Mucosa of descending colon (tissue), 3 donors: Measurements from ENCODE around the gene SFXN1. TPM values are rescaled to one million over a fixed set of nuclear protein-coding genes. Genes with fewer than 3 reads are reported as not detected.

ENCODE experiments used
- ATAC-seq: fragments of 200-7000 bp; cut with Tn5 transposase; one replicate; pipeline ENCODE4 v1.9.1; 2020; ENCODE audit warnings: mild to moderate bottlenecking, moderate library complexity
- DNase-seq, 3 donors: peaks; one replicate each; pipeline ENCODE4 v3.0.0-alpha.2; 2020
- H3K36me3 ChIP-seq: fragments of 200-600 bp; one replicate; pipeline ENCODE4 v1.8.0; 2021; ENCODE audit warnings: low read depth, mild to moderate bottlenecking
- H3K4me1 ChIP-seq: fragments of 200-600 bp; one replicate; pipeline ENCODE4 v1.8.0; 2021; ENCODE audit warnings: low read depth, mild to moderate bottlenecking
- H3K4me3 ChIP-seq: fragments of 200-600 bp; one replicate; pipeline ENCODE4 v1.8.0; 2021; ENCODE audit warnings: mild to moderate bottlenecking
- H3K9me3 ChIP-seq: fragments of 200-600 bp; one replicate; pipeline ENCODE4 v1.8.0; 2021; ENCODE audit warnings: mild to moderate bottlenecking
- intact Hi-C, 2 donors: fragments of 100-400 bp; cut with DNase I in 1 of 2; cut with micrococcal nuclease in 1 of 2; formaldehyde crosslinking; loops; one replicate each; pipeline versions ENCODE4 v1.11.0 to v1.11.1; 2022; cut with DNase I, micrococcal nuclease
- total RNA-seq, 3 donors: library from RNA; stranded (reverse); fragmentation: NEBNext Ultra II Directional in 2 of 3; extraction: Animal tissue kit (Norgen Biotek cat#: 25700) in 2 of 3; gene quantifications; one replicate each; pipeline versions ENCODE4 v1.2.1 to v1.2.4, GENCODE V29; 2021 to 2023
- TF ChIP-seq, protein P1 (sequence below): fragments of 200-600 bp; IDR thresholded peaks from one replicate; pipeline ENCODE4 v1.8.0; 2022; ENCODE audit warnings: antibody characterized with exemption, mild to moderate bottlenecking
- donor health status: DM: no; HTN: no; CAD: no; lungs with moderate emphysema.
- donor health status: DM: no; HTN: no; CAD: no.
- donor health status: DM: no; HTN: yes; CAD: no.

The SFXN1 gene
- total RNA-seq, 3 donors from 2014 or later, result 56.8 to 122 (median 92.5) TPM

DNA sequence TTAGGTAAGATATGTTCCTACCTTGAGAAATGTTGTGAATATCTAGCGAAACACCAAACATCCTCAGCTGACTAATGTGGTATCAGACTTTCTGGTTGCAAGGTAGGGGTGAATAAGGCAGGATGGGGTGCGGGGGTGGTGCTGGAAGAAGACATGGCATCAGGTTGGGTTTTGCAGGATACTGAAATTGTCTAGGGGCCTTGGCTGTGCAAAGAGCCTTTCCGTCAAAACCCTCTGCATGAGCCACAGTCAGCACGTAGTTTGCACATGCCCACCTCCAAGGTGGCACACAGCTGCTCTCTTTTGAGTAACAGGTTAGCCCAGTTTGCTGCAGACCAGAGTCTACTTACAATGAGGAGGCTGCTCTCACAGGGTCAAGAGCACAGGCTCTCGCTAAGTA is 42.0 kb downstream of the SFXN1 start:
- ATAC-seq (no peak), DNase-seq (no peak)
- TF ChIP-seq, protein P1, sequence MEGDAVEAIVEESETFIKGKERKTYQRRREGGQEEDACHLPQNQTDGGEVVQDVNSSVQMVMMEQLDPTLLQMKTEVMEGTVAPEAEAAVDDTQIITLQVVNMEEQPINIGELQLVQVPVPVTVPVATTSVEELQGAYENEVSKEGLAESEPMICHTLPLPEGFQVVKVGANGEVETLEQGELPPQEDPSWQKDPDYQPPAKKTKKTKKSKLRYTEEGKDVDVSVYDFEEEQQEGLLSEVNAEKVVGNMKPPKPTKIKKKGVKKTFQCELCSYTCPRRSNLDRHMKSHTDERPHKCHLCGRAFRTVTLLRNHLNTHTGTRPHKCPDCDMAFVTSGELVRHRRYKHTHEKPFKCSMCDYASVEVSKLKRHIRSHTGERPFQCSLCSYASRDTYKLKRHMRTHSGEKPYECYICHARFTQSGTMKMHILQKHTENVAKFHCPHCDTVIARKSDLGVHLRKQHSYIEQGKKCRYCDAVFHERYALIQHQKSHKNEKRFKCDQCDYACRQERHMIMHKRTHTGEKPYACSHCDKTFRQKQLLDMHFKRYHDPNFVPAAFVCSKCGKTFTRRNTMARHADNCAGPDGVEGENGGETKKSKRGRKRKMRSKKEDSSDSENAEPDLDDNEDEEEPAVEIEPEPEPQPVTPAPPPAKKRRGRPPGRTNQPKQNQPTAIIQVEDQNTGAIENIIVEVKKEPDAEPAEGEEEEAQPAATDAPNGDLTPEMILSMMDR, result no peak
- H3K36me3 ChIP-seq, result no peaks in the 10 kb centered on the region
- no peak overlapping the region for H3K4me3 ChIP-seq
- no peaks in the 10 kb centered on the region for H3K4me1 ChIP-seq
- no peaks in the 10 kb centered on the region for H3K9me3 ChIP-seq
- intact Hi-C loops, result no loop called here

DNA sequence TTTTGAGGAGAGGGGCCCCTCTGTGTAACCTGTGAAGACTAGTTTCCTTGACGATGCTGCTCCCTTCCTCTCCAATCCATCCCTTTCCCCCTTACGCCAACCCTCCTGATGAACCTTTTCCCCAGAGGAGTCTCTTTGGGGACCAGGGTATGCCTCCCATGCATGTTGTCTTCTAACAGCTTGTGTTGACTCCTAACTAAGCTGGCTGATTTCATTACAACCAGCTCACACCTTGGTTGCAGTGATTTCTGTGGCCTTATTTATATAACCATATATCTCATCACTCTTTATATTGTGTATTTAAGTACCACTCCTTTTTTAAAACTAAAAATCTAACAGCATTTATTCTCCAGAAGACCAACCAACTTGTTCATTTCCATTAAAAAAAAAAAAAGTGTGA is 42.5 kb downstream of the SFXN1 start:
- no peaks in the 10 kb centered on the region for H3K36me3 ChIP-seq
- ATAC-seq (no peak), DNase-seq (no peak)
- no peak overlapping the region for H3K4me3 ChIP-seq
- TF ChIP-seq, protein P1, result no peak
- H3K4me1 ChIP-seq, result no peaks in the 10 kb centered on the region
- H3K9me3 ChIP-seq, result no peaks in the 10 kb centered on the region
- intact Hi-C loops, result no loop called here

DNA sequence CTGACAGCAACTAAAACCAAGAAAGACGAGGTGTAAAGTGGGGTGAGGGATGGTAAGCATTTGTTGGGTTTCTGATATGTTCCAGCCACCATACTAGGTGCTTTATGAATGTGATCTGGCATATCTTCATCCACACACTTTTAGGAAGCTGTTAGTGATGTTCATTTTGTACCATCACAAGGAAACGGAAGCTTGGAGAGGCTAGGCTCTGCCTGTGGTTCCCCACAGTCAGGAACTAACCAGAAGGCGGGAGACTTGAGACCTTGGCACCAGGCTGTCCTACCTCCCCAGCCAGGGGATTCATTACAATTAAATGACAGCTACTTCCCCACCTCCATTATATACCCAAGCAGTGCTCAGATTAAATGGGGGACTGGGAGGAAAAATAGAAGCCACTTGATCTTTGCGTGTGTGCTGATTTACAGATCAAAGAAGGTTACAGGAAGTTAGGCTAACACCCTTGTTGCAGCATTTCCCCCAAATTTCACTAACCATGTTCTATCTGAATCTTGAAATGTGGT is 43.0 kb downstream of the SFXN1 start:
- Histone ChIP-seq H3K4me3 (no peak overlapping the region), H3K4me1 (no peaks in the 10 kb centered on the region), H3K36me3 (no peaks in the 10 kb centered on the region), H3K9me3 (no peaks in the 10 kb centered on the region)
- DNase-seq (no peak), ATAC-seq (peak; percentile 51)
- TF ChIP-seq, protein P1, result no peak
- intact Hi-C loops, result no loop called here

DNA sequence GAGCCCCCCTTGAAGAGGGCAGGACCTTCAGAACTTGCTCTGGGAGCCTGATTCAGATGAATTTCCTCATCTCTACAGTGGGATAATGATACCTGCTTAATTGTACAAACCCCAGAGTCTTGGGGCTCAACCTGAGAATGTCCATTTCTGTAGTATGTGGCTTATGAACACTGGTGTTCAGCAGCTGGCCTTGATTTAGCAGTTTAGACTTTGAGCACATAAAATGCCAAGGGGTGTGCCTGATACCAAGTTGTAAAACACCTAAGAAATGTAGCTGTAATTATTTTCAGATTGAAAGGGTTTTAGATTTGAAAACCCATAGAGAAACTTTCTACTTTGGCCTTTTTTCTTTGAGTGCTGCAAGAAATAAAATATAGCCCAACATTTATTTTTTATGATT is 44.9 kb downstream of the SFXN1 start:
- DNase-seq, result peak in 1 of 3 donors; percentile 44
- Histone ChIP-seq H3K4me1 (no peaks in the 10 kb centered on the region), H3K36me3 (peaks cover 4% of the 10 kb centered on the region), H3K9me3 (no peaks in the 10 kb centered on the region), H3K4me3 (no peak overlapping the region)
- intact Hi-C loops, result no loop called here
- TF ChIP-seq, protein P1, result no peak
- ATAC-seq, result peak; percentile 65

DNA sequence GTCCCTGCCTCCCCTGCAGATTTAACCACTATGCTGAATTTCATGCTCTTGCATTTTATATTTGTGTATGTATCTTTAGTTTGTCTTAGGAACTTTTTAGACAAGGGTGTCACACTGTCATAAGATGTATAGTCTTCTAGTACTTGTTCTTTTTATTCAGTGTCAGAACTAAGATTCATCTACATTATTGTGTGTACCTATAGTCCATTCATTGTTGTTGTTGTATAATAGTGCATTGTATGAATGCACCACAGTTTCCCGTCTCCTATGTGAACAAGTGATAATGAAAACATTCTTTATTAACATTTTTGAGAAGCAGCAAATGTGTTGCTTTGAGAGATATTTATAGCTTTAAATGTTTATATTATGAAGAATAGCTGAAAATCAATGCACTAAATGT is 45.9 kb downstream of the SFXN1 start:
- no peak overlapping the region for H3K4me3 ChIP-seq
- H3K4me1 ChIP-seq, result no peaks in the 10 kb centered on the region
- ATAC-seq, result no peak
- H3K9me3 ChIP-seq, result no peaks in the 10 kb centered on the region
- DNase-seq, result no peak
- H3K36me3 ChIP-seq, result peaks cover 4% of the 10 kb centered on the region
- intact Hi-C loops, result no loop called here
- TF ChIP-seq, protein P1, result no peak

DNA sequence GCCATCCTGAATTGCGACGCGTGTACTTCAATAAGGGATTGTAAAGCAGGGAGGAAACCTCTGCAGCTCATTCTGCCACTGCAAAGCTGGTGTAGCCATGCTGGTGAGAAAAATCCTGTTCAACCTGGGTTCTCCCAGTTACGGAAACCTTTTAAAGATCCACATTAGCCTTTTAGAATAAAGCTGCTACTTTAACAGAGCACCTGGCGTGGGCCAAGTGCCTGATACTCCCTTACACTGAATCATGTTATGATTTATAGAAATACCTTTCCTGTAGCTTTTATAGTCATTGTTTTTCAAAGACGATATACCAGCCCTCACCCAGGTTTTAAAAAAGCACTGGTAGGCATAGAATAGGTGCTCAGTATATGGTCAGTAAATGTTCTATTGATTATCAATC is 48.3 kb downstream of the SFXN1 start:
- H3K4me1 ChIP-seq, result no peaks in the 10 kb centered on the region
- H3K9me3 ChIP-seq, result no peaks in the 10 kb centered on the region
- DNase-seq, result no peak
- intact Hi-C loops, result no loop called here
- H3K4me3 ChIP-seq, result no peak overlapping the region
- H3K36me3 ChIP-seq, result peaks cover 4% of the 10 kb centered on the region
- no peak for ATAC-seq
- TF ChIP-seq, protein P1, result no peak
